Keratinocyte (primary cell): ENCODE data around the gene NMNAT2.

Experiments
- CTCF ChIP-seq, 3 experiments: IDR thresholded peaks in 1 of 3; conservative IDR thresholded peaks in 1 of 3; optimal IDR thresholded peaks in 1 of 3; 2 replicates in 2 of 3; 3 replicates in 1 of 3; pipeline versions ENCODE3 to v1.5.1; 2011; ENCODE audit warnings: low read length in 3 of 3, mild to moderate bottlenecking in 3 of 3, moderate library complexity in 2 of 3, control low read depth in 1 of 3, inconsistent platforms in 1 of 3; ENCODE audit not compliant: insufficient read depth in 2 of 3; ENCODE audit errors: extremely low read depth in 1 of 3
- EZH2 ChIP-seq: IDR thresholded peaks from one replicate; pipeline ENCODE4 v1.6.1; 2012; ENCODE audit warnings: inconsistent platforms, mild to moderate bottlenecking, low read length, moderate library complexity

GRCh38 chr1:183379951-183380350 lies 38.2 kb downstream of the NMNAT2 start:
- no peak for TF ChIP-seq CTCF (optimal IDR thresholded peaks at IDR 0.05 in 1 of 3, IDR thresholded peaks at IDR 0.05 in 1 of 3, conservative IDR thresholded peaks at IDR 0.05 in 1 of 3; ENCODE audit: extremely low read depth in 1 of 3, insufficient read depth in 2 of 3, low read length in 3 of 3)
- no peak for TF ChIP-seq EZH2
